Tibial artery (tissue), 4 donors: Measurements from ENCODE around the gene CPN1.
"Not testable (repeated sequence)": the region's sequence is repeated elsewhere in the genome, so short reads cannot be mapped to it uniquely, and the experiment has no call there.

Experiments used
- DNase-seq, 2 donors: peaks; one replicate each; pipeline ENCODE4 v3.0.0-alpha.2; 2019
- H3K27ac ChIP-seq, 2 donors: fragments of 200-600 bp; sonication (generic) in 1 of 2; 1 replicate in 1 of 2; 2 replicates in 1 of 2; pipeline ENCODE4 v1.5.1; 2018 to 2019; ENCODE audit warnings: mild to moderate bottlenecking in 1 of 2
- H3K27me3 ChIP-seq, 2 donors: fragments of 200-600 bp; sonication (generic) in 1 of 2; one replicate each; pipeline versions ENCODE4 v1.5.1 to v1.6.0; 2016 to 2019
- H3K36me3 ChIP-seq, 3 donors: fragments of 200-600 bp; sonication (generic) in 2 of 3; one replicate each; pipeline ENCODE4 v1.5.1; 2016 to 2019; ENCODE audit warnings: mild to moderate bottlenecking in 2 of 3
- H3K4me1 ChIP-seq, 4 donors: fragments of 200-600 bp; sonication (generic) in 2 of 4; 1 replicate in 3 of 4; 2 replicates in 1 of 4; pipeline ENCODE4 v1.5.1; 2016 to 2019
- H3K4me3 ChIP-seq, 2 donors: fragments of 200-600 bp; sonication (generic) in 1 of 2; 1 replicate in 1 of 2; 2 replicates in 1 of 2; pipeline ENCODE4 v1.5.1; 2018 to 2019; ENCODE audit warnings: mild to moderate bottlenecking in 2 of 2
- H3K9me3 ChIP-seq, 3 donors: fragments of 200-600 bp; sonication (generic) in 1 of 3; one replicate each; pipeline ENCODE4 v1.5.1; 2016 to 2019
- intact Hi-C: fragments of 100-400 bp; cut with DNase I; formaldehyde crosslinking; loops from one replicate; pipeline ENCODE4 v1.15.0; 2023; ENCODE audit warnings: low total_unique reads
- TF ChIP-seq, protein P1 (sequence below), 2 experiments: fragments of 200-600 bp in 1 of 2; fragments of 450-650 bp in 1 of 2; IDR thresholded peaks; one replicate each; pipeline ENCODE4 v1.5.1; 2017 to 2019; ENCODE audit warnings: antibody characterized with exemption in 2 of 2, mild to moderate bottlenecking in 1 of 2, moderate library complexity in 1 of 2

CPN1 gene

DNA sequence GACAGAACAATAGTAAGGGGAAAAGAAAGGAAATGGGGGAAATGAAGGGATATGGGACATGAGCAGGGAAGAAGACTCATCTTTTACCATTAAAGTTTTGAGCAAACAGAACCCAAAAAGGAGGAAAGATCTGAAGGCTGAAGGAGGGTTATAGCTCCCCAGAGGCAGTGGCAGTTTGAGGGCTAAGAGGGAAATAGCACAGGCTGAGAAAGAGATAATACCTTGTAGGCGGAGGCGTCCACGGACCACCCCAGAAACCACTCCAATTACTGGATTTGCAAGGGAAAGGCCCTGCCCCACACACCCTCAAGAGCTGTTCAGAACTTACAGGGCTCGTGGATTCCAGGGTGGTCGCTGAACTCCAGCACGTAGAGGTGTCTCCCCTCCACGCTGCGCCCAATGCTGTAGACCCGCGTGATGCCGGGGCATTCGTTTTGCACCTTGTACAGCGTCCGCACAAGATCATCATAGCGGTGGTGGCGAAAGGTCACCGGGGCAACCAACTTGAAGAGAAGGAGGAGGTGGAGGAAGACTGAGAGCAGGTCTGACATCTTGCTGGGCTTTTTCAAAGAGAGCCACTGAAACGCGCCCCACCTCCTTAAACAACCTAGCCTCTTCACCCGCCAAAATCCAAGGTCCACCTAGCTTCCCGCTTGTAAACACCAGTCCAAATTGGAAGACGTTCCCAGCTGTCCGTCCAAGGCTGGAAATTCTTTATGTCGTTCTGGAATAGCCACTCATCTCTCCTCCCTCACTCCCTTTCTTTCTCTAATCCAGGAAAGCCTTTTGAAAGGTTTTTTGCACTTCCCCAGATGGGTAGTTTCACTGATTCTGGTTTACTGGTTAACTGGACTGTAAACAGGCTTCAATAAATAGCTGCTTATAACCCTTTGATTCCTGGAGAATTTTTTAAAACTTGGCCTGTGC is at the start of gene CPN1:
Gene CPN1 (minus strand): TSS at position 795 of the 927 bp plus-strand sequence. CDS start 244 bp downstream, at position 551.
- no peak for DNase-seq
- no peaks in the 10 kb centered on the region for H3K9me3 ChIP-seq
- TF ChIP-seq, protein P1, sequence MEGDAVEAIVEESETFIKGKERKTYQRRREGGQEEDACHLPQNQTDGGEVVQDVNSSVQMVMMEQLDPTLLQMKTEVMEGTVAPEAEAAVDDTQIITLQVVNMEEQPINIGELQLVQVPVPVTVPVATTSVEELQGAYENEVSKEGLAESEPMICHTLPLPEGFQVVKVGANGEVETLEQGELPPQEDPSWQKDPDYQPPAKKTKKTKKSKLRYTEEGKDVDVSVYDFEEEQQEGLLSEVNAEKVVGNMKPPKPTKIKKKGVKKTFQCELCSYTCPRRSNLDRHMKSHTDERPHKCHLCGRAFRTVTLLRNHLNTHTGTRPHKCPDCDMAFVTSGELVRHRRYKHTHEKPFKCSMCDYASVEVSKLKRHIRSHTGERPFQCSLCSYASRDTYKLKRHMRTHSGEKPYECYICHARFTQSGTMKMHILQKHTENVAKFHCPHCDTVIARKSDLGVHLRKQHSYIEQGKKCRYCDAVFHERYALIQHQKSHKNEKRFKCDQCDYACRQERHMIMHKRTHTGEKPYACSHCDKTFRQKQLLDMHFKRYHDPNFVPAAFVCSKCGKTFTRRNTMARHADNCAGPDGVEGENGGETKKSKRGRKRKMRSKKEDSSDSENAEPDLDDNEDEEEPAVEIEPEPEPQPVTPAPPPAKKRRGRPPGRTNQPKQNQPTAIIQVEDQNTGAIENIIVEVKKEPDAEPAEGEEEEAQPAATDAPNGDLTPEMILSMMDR (IDR thresholded peaks at IDR 0.05): no peak
- H3K4me3 ChIP-seq: no peak within 1 kb of the TSS
- H3K27ac ChIP-seq: no peak within 1 kb of the TSS
- H3K4me1 ChIP-seq: no peaks in the 10 kb centered on the region
- H3K27me3 ChIP-seq: peaks cover 0 to 25% of the 10 kb centered on the region in 2 donors
- no peaks in the 10 kb centered on the region for H3K36me3 ChIP-seq
- intact Hi-C loops: no loop called here

DNA sequence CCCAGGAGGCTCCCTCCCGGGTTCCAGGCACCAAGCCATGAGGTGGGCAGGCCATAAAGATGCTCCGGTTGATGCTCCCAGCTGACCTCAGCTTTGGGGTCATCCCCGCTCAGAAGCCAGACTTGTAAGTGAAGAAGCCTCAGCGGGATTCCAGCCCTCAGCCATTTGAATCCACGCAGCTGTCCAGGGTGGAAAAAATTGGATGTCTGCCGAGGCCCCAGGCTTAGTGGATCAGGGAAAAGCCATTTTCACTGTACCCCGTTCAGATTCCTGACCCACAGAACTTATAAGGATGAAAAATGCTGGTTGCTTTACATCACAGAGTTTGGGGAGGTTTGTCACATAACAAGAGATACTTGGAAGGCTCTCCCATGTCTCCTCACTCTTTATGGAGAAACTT is 49.2 kb upstream of the CPN1 start:
- DNase-seq: no peak

GRCh38 chr10:100129424-100129823 is 47.8 kb upstream of the CPN1 start:
- intact Hi-C loops: no loop called here
- no peak overlapping the region for H3K4me3 ChIP-seq
- no peaks in the 10 kb centered on the region for H3K36me3 ChIP-seq
- peaks cover 0 to 11% of the 10 kb centered on the region in 2 donors for H3K27me3 ChIP-seq
- H3K9me3 ChIP-seq: no peaks in the 10 kb centered on the region
- DNase-seq: no peak
- no peak overlapping the region for H3K27ac ChIP-seq
- TF ChIP-seq, protein P1 (IDR thresholded peaks at IDR 0.05): no peak
- H3K4me1 ChIP-seq: no peaks in the 10 kb centered on the region

More for the DNA sequence above, 49.2 kb upstream of the CPN1 start:
- TF ChIP-seq, protein P1 (IDR thresholded peaks at IDR 0.05): no peak
- intact Hi-C loops: no loop called here
- no peaks in the 10 kb centered on the region for H3K36me3 ChIP-seq
- H3K4me1 ChIP-seq: no peaks in the 10 kb centered on the region
- H3K4me3 ChIP-seq: no peak overlapping the region
- H3K27me3 ChIP-seq: peaks cover 0 to 15% of the 10 kb centered on the region in 2 donors
- no peaks in the 10 kb centered on the region for H3K9me3 ChIP-seq
- no peak overlapping the region for H3K27ac ChIP-seq

DNA sequence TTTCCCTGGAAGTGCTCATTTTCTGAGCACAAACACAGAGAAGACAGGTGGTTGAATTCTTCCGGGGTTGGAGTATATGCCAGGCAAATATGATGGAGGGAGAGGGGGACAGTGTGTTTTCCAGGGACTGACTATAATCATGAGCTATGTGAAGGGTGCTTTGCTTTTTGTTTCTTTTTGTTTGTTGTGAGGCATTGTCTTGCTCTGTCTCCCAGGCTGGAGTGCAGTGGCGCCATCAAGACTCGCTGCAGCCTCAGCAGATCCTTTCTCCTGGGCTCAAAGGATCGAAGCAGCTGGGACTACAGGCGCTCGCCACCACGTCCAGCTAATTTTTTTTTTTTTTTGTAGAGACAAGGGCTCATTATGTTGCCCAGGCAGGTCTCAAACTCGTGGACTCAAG is 47.3 kb upstream of the CPN1 start:
- DNase-seq: no peak
- TF ChIP-seq, protein P1 (IDR thresholded peaks at IDR 0.05): no peak
- Histone ChIP-seq H3K4me3 (no peak overlapping the region), H3K27ac (no peak overlapping the region), H3K9me3 (no peaks in the 10 kb centered on the region), H3K27me3 (peaks cover 0 to 11% of the 10 kb centered on the region in 2 donors), H3K4me1 (no peaks in the 10 kb centered on the region), H3K36me3 (no peaks in the 10 kb centered on the region)
- intact Hi-C loops: no loop called here

- H3K9me3 ChIP-seq, H3K27ac ChIP-seq, intact Hi-C loops, H3K27me3 ChIP-seq, H3K4me3 ChIP-seq, H3K4me1 ChIP-seq, H3K36me3 ChIP-seq, DNase-seq: not testable (repeated sequence)
Observed at GRCh38 chr10:100125335-100125734, 43.7 kb upstream of the CPN1 start.

- no peaks in the 10 kb centered on the region for H3K36me3 ChIP-seq
- H3K9me3 ChIP-seq: no peaks in the 10 kb centered on the region
- TF ChIP-seq, protein P1 (IDR thresholded peaks at IDR 0.05): no peak
- DNase-seq: no peak
- H3K27ac ChIP-seq: no peak overlapping the region
- no peaks in the 10 kb centered on the region for H3K4me1 ChIP-seq
- intact Hi-C loops: no loop called here
- peaks cover 0 to 4% of the 10 kb centered on the region in 2 donors for H3K27me3 ChIP-seq
- no peak overlapping the region for H3K4me3 ChIP-seq
Observed at GRCh38 chr10:100124097-100124496, 42.4 kb upstream of the CPN1 start.
